ENCODE data around the gene RSPH1.

Gene RSPH1

GRCh38 chr21:42465008-42465802 is 30.8 kb downstream of the RSPH1 start:
- no peak for DNase-seq (ENCODE audit: low spot score)

- DNase-seq (ENCODE audit: low spot score): peak; percentile 5
These were observed 32.0 kb downstream of the RSPH1 start for GRCh38 chr21:42463861-42464515.

GRCh38 chr21:42461881-42462877 is 33.8 kb downstream of the RSPH1 start:
- no peak for DNase-seq (ENCODE audit: low spot score)

GRCh38 chr21:42461185-42461520 is 34.9 kb downstream of the RSPH1 start:
- DNase-seq (ENCODE audit: low spot score): no peak

DNA sequence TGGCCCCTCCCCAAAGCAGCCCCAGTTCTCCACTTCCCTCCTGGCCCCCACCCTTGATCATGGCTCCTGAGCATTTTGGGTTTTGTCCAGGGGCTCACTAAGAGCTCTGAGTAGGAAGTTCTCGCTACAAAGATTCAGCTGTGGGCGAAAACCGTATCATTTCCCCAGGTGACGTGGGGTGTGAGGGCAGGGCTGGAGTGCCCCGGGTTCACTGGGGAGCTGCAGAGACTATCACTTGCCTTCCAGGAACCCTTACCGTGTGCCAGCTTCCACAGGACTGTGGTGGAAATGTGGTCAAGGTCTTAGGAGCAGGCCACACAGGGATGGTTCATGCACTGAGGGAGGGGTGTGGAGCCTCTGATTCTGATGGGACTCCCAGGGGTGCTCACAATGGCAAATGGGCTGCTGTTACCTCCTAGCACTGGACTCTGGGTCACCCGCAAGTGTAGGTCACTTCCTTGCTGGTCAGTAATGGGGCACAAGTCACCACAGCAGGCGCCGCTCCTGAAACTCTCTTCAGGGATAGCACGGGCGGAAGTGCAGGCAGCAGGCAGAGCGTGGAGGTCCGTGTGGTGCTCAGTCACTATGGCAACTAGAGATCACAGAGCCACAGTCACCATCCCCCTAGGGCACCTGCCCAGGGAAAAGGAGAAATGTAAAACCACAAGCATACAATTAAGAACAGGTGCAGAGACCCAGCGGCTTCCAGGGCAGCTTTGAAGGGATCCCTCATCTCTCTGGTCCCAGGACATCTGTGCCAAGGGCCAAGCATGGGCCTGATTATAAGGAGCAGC is 35.4 kb downstream of the RSPH1 start:
- no peak for DNase-seq (ENCODE audit: low spot score)

DNA sequence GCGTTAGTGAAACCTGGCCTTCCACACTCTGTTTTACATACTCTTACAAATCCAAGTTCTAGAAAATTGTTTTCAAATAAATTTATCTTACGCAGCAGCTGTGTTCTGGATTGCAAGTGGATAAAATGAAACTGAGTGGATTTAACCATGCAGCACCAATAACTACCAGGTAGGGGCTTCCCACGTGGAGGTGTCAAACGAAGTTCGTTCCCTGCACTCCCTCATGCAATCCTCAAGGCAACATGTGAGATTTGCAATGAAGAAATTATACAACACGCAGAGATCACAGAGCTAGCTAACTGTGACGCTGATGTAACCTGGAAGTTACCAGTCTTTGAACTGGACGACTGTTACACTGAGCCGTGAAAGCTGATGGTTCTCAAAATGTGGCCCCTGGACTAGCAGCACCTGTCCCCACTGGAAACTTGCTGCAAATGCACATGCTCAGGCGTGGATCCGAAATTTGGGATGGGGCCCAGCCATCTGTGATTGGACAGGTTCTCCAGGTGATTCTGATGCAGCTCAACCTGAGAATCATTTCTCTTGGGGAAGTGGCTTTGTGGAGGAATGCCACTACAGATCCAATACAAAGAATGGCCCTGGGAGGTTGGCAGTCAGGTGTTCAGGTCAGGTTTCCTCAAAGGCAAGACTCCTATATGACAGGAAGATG is 36.3 kb downstream of the RSPH1 start:
- DNase-seq (ENCODE audit: low spot score): no peak

GRCh38 chr21:42459082-42459460 is 37.0 kb downstream of the RSPH1 start:
- DNase-seq (ENCODE audit: low spot score): no peak

DNA sequence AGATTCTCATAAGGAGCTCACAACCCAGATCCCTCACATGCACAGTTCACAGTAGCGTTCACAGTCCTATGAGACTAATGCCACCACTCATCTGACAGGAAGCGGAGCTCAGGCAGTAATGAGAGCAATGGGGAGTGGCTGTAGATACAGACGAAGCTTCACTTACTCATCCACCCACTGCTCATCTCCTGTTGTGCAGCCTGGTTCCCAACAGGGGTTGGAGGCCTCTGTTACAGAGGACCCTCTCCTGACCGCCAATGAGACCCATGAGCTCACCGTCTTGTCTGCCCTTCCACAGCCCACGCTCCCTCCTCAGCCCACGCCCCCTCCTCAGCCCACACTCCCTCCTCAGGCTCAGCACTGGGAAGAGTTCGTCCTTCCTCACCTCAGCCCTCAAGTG is 39.6 kb downstream of the RSPH1 start:
- no peak for DNase-seq (ENCODE audit: low spot score)

DNA sequence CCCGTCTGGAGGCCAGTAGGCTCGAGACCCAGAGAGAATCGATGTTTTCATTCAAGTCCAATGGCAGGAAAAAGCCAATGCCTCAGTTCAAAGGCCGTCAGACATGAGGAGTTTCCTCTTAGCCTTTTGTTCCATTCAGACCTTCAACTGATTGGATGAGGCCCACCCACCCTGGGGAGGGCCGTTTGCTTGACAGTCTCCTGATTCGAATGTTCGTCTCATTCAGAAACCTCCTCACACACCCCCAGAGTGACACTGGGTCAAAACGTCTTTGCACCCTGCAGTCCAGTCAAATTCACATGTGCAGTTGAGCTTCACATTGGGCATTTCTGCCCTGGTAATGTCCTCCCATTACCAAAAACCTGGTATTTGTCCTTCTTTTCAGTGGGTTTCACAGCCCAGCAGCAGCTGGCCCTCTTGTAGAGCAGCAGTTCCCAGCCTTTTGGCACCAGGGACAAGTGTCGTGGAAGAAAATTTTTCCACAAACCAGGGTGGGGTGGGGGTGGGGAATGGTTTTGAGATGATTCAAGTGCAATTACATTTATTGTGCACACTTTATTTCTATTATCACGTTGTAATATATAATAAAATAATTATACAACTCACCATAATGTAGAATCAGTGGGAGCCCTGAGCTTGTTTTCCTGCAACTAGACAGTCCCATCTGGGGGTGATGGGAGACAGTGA is 40.1 kb downstream of the RSPH1 start:
- DNase-seq (ENCODE audit: low spot score): no peak

DNA sequence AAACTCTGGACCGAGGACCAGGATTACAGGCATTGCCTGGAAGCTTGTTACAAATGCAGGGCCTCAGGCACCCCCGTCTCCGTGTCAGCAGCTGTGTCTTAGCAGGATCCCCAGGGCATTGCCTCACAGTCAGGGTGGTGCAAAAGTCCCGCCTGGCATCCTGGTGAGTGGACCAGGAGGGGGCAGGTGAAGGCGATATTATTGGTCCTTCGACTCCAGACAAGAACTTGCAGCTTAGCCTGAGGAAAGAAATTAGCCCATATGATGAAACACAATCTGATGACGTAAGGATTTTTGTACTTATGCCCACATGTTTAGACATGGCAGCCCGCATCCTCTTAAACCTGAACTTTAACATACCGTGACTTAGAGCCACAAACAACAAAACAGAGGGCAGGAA is 40.8 kb downstream of the RSPH1 start:
- no peak for DNase-seq (ENCODE audit: low spot score)

- DNase-seq (ENCODE audit: low spot score): no peak
These were observed 41.2 kb downstream of the RSPH1 start for GRCh38 chr21:42454786-42455185.

GRCh38 chr21:42453986-42454570 is 41.9 kb downstream of the RSPH1 start:
- no peak for DNase-seq (ENCODE audit: low spot score)

GRCh38 chr21:42453224-42453985 is 42.6 kb downstream of the RSPH1 start:
- no peak for DNase-seq (ENCODE audit: low spot score)

GRCh38 chr21:42452401-42453223 is 43.4 kb downstream of the RSPH1 start:
- no peak for DNase-seq (ENCODE audit: low spot score)

- DNase-seq (ENCODE audit: low spot score): no peak
These were observed 44.1 kb downstream of the RSPH1 start for GRCh38 chr21:42451941-42452340.

DNA sequence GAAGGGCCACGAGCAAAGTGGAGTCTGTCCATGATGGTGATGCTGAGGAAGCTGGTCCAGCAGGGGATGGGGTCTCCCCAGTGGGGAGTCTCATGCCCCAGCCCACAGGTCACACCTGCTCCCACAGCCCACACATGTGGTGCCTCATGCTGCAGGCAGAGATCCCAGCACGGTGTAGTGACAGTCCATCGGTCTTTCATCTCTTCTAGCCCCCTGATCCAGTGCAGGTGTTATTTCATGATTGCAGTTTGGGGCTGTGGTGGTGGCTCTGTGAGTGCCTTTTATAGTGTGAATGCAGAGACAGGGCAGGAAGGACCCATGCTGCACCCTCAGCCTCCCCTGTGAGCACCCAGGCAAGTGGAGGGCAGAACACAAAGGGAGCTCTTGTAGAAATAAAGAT is 47.3 kb downstream of the RSPH1 start:
- DNase-seq (ENCODE audit: low spot score): no peak

DNA sequence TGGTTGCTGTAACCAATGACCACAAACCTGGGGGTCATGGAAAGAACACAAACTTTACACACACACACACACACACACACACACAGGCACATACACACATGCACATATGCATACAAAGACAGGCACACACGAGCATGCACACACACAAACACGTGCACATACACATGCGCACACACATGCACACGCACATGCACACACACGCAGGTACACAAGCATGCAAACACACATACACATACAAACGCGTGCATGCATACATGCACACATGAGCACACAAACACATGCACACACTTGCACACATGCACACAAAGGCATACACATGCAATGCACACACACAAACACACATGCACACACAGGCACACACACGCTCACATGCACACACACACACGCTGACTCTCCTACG is 48.3 kb downstream of the RSPH1 start:
- DNase-seq (ENCODE audit: low spot score): no peak

- no peak for DNase-seq (ENCODE audit: low spot score)
These were observed 48.8 kb downstream of the RSPH1 start for GRCh38 chr21:42447182-42447581.

DNA sequence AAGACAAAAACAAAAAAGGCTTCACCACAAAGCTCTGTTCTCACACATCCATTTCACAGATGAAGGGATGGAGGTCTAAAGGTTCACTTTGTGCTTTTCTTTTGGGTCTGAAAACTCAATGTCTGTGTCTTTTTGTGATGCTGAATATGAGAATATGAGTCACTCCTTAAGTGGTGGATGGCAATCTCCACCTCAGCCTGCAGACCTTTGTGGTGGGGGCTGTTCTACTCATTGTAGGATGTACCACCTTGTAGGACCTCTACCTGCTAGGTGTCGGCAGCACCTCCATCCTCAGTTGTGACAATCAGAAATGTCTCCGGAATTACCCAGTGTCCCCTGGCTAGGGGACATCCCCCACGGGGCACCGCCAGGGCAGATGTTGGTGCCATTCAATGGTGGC is 49.5 kb downstream of the RSPH1 start:
- no peak for DNase-seq (ENCODE audit: low spot score)
